ENCODE results near the gene USP2.

Gene USP2

DNA sequence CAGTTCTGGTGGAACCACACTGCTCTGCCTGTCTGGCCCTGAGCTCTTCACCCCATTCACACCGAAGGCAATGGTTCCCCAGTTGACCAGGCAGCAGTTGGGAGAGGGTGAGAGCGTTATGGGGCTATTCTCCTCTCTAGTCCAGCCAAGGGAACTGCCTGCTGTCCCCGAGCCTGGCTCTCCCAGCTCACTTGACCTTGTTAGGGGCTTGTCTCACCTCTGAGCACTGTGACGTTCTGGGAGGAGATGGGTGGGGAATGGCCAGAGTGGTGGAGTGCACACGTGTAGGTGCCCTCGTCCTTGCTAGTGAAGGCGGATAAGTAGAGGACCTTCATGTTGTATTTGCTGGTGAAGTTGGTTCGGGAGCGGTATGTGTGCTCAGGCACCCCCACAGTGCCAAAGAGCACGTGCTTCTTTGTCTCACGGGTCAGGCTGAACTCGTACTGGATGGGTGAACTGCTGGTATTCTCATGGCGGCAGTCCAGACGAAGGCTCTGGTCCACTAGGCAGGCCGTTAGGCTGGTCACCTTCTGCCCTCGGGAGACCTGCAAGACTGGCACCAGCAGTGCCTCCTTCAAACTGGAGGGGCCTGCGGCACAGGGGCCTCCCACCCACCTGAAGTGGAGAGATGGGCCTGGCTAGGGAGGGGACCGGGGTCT lies 38.5 kb upstream of the USP2 start:
- Histone ChIP-seq H3K4me3 (ENCODE audit: low read depth, low read length) (no peak overlapping the region), H3K36me3 (peaks cover 40% of the 10 kb centered on the region), H3K27me3 (no peaks in the 10 kb centered on the region), H3K4me1 (peaks cover 13% of the 10 kb centered on the region), H3K9me3 (no peaks in the 10 kb centered on the region)
- TF ChIP-seq, protein P1, sequence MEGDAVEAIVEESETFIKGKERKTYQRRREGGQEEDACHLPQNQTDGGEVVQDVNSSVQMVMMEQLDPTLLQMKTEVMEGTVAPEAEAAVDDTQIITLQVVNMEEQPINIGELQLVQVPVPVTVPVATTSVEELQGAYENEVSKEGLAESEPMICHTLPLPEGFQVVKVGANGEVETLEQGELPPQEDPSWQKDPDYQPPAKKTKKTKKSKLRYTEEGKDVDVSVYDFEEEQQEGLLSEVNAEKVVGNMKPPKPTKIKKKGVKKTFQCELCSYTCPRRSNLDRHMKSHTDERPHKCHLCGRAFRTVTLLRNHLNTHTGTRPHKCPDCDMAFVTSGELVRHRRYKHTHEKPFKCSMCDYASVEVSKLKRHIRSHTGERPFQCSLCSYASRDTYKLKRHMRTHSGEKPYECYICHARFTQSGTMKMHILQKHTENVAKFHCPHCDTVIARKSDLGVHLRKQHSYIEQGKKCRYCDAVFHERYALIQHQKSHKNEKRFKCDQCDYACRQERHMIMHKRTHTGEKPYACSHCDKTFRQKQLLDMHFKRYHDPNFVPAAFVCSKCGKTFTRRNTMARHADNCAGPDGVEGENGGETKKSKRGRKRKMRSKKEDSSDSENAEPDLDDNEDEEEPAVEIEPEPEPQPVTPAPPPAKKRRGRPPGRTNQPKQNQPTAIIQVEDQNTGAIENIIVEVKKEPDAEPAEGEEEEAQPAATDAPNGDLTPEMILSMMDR (IDR thresholded peaks at IDR 0.05; ENCODE audit: low read depth, low read length): no peak
- no peak for DNase-seq

DNA sequence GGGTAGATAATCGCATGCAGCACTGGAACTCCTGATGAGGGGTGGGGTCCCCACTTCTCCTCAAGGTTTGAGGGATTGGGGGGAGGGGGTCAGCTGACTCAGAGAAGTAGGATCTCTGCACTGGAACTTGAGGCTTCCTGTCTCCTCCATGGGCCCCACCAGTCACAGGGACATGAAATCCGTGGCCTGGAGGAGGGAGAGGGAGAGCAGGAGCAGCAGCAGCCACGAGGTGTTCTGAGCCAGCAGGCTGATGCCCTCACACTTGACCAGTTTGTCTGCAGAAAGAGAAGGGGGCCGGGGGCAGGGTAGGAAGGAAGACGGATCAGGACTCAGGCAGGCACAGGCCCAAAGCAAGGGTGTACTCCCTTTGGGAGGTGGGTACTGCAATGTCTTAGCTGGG lies 37.8 kb upstream of the USP2 start:
- Histone ChIP-seq H3K4me1 (peaks cover 10% of the 10 kb centered on the region), H3K4me3 (ENCODE audit: low read depth, low read length) (no peak overlapping the region), H3K9me3 (no peaks in the 10 kb centered on the region; the same call in 1 of the 2 replicates), H3K27me3 (no peaks in the 10 kb centered on the region), H3K36me3 (peaks cover 40% of the 10 kb centered on the region)
- no peak for DNase-seq
- TF ChIP-seq, protein P1 (IDR thresholded peaks at IDR 0.05; ENCODE audit: low read depth, low read length): no peak

DNA sequence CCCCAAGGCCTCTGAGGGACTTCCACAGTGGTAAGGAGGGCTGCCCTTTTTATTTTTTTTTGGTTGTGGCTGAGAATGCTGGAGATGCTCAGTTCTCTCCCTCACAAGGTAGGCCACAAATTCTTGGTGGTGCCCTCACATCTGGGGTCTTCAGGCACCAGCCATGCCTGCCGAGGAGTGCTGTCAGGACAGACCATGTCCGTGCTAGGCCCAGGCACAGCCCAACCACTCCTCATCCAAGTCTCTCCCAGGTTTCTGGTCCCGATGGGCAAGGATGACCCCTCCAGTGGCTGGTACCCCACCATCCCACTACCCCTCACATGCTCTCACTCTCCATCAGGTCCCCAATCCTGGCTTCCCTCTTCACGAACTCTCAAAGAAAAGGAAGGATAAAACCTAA lies 37.3 kb upstream of the USP2 start:
- H3K27me3 ChIP-seq: no peaks in the 10 kb centered on the region
- H3K9me3 ChIP-seq: no peaks in the 10 kb centered on the region; the same call in 1 of the 2 replicates
- DNase-seq: no peak
- TF ChIP-seq, protein P1 (IDR thresholded peaks at IDR 0.05; ENCODE audit: low read depth, low read length): no peak
- no peak overlapping the region for H3K4me3 ChIP-seq (ENCODE audit: low read depth, low read length)
- peaks cover 5% of the 10 kb centered on the region for H3K4me1 ChIP-seq
- H3K36me3 ChIP-seq: peaks cover 40% of the 10 kb centered on the region

DNA sequence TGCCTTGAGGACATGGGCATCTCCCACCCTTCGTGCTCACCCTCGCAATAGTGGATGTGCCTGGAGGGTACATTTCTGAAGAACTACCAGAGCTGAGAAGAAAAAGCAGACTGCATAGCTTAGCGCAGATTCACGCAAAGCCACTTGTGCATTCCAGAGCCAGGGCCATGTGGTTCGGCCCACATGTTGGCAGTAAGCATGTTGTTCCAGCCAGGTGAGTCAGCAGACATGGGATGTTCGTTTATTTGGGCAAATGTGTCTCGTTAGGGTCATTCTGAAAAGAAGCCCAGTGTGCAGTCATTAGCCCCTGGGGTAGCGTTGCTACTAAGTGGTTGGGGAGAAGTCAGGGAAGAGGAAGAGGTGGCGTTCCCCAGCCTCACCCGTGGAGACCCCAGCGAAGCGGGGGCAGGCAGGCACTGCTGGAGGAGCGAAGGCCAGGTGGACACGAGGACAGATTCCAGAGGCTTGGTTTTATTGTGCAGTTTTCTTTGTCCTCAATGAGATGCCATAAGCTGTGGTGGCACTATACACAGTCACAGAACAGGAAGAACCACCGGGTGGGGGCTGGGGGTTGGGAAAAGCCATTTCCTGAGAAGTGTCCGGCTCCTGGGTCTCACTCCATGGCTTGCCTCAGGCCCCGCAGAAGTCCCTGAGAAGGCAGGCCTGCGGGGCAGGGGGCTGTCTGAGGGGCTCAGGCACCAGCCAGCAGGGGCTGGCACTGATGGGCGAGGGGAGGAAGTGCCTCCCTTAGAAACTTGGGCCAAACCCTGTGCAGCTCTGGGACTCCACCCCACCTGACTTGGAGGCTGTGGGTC lies 36.4 kb upstream of the USP2 start:
- TF ChIP-seq, protein P1 (IDR thresholded peaks at IDR 0.05; ENCODE audit: low read depth, low read length): no peak
- Histone ChIP-seq H3K36me3 (peaks cover 40% of the 10 kb centered on the region), H3K27me3 (no peaks in the 10 kb centered on the region), H3K4me3 (ENCODE audit: low read depth, low read length) (no peak overlapping the region), H3K9me3 (no peaks in the 10 kb centered on the region; the same call in 1 of the 2 replicates), H3K4me1 (no peaks in the 10 kb centered on the region)
- no peak for DNase-seq

DNA sequence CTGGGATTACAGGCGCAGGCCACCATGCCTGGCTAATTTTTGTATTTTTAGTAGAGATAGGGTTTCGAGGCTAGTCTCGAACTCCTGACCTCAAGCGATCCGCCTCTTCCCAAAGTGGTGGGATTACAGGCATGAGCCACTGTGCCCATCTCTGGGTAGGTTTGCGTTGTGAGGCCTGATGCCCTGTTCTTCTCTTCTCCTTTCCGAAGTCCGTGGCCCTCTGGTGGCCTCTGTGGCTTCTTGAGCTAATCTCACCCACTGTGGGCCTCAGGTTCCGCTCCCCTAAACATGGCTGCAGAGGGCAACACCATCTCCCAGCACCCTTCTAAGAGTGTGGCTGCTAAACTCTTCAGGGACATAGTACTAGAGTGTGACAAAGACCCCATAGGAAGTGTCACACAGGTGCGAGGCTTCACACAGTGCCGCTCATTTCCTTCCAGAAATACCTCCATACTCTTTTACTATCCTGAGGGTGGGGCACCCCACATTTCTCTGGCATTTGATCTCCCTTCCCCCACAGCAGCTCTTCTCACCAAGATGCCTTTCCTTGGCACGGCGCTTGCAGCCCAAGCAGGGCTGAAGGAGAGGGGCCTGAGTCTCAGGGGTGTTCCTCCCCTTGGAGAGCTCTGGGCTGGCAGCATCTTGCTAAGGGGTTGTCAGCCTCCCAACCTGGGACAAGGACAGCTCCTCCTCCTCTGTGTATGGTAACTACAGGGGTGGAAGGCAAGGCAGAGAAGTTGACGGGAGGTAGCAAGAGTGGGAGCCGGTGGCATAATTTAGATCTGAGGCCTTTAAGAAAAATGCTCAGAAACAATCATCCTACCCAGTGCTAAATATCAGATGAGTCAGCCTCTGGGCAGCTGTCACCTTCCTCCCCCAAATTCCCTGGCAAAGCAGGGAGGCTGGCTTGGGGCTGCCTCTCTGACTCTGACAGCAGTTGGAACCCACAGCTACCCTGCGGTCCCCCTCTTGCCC lies 35.4 kb upstream of the USP2 start:
- Histone ChIP-seq H3K27me3 (no peaks in the 10 kb centered on the region), H3K9me3 (no peaks in the 10 kb centered on the region; the same call in 1 of the 2 replicates), H3K4me3 (ENCODE audit: low read depth, low read length) (no peak overlapping the region), H3K36me3 (peaks cover 40% of the 10 kb centered on the region), H3K4me1 (no peaks in the 10 kb centered on the region; the same call in 1 of the 2 replicates)
- TF ChIP-seq, protein P1 (IDR thresholded peaks at IDR 0.05; ENCODE audit: low read depth, low read length): no peak
- DNase-seq: no peak
